IMR-90 (cell line): ENCODE results near the gene POFUT2.

Experiments used
- CHD1 ChIP-seq: IDR thresholded peaks from 2 replicates; pipeline ENCODE4 v1.6.1; 2012; ENCODE audit warnings: low read depth, low read length, improper control_type of control experiment
- FOS ChIP-seq: fragments of 150-350 bp; IDR thresholded peaks from 2 replicates; pipeline ENCODE4 v1.6.1; 2016; ENCODE audit warnings: low read depth, low read length
- MAFK ChIP-seq: IDR thresholded peaks from 2 replicates; pipeline ENCODE4 v1.6.1; 2012; ENCODE audit warnings: low read depth, low read length, improper control_type of control experiment
- MXI1 ChIP-seq: IDR thresholded peaks from 2 replicates; pipeline ENCODE4 v1.6.1; 2012; ENCODE audit warnings: low read depth, mild to moderate bottlenecking, low read length, moderate library complexity, borderline replicate concordance
- POLR2A ChIP-seq: IDR thresholded peaks from 2 replicates; pipeline ENCODE4 v1.6.1; 2012; ENCODE audit warnings: mild to moderate bottlenecking, low read depth, low read length
- RCOR1 ChIP-seq: IDR thresholded peaks from 2 replicates; pipeline ENCODE4 v1.6.1; 2012; ENCODE audit warnings: mild to moderate bottlenecking, low read length, improper control_type of control experiment; ENCODE audit not compliant: insufficient replicate concordance
- TF ChIP-seq, protein P1 (sequence below): conservative IDR thresholded peaks from 2 replicates; pipeline ENCODE4 v1.5.1; 2012; ENCODE audit warnings: mild to moderate bottlenecking, low read depth, low read length, improper control_type of control experiment

DNA sequence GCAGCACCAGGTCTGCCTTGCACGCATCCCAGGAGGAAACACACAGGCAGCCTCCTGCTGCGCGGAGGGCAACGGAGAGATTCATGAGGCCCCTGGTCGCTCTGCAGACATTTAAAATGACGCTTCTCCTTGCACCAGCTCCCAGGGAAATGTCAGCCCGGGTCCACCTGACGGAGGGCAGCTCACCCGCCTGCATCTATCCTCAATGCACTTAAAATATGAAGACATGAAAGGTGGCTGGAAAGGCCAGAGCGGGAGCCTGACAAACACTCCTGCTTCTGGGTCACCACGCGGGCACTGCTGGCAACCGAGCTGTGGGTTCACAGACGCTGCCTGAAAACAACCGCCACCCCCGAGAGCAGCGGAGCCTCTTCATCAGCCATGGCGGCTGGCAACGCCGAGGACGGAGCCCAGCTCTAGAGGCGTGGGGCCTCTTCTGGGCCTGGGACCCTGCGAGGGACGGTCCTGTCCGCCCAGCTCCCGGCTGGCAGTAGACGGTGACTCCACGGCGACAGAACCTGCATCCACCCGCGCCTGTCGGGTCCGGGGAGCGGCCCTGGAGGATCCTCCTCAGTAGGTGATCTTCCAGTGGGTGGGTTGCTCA lies 22.7 kb downstream of the POFUT2 start:
- TF ChIP-seq CHD1 (no peak), MAFK (no peak), FOS (no peak), POLR2A (no peak), RCOR1 (no peak), MXI1 (no peak)
- TF ChIP-seq, protein P1, sequence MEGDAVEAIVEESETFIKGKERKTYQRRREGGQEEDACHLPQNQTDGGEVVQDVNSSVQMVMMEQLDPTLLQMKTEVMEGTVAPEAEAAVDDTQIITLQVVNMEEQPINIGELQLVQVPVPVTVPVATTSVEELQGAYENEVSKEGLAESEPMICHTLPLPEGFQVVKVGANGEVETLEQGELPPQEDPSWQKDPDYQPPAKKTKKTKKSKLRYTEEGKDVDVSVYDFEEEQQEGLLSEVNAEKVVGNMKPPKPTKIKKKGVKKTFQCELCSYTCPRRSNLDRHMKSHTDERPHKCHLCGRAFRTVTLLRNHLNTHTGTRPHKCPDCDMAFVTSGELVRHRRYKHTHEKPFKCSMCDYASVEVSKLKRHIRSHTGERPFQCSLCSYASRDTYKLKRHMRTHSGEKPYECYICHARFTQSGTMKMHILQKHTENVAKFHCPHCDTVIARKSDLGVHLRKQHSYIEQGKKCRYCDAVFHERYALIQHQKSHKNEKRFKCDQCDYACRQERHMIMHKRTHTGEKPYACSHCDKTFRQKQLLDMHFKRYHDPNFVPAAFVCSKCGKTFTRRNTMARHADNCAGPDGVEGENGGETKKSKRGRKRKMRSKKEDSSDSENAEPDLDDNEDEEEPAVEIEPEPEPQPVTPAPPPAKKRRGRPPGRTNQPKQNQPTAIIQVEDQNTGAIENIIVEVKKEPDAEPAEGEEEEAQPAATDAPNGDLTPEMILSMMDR, result no peak
